ENCODE measurements around the gene TSEN2. TPM values are rescaled to one million over a fixed set of nuclear protein-coding genes. Genes with fewer than 3 reads are reported as not detected.

Gene TSEN2
- total and polyA plus RNA-seq, 9 of the 15 experiments (the other 6 are each of a cell fraction or from before 2014, with no cell fraction given): 38.5 to 76.3 (median 46.6) TPM

DNA sequence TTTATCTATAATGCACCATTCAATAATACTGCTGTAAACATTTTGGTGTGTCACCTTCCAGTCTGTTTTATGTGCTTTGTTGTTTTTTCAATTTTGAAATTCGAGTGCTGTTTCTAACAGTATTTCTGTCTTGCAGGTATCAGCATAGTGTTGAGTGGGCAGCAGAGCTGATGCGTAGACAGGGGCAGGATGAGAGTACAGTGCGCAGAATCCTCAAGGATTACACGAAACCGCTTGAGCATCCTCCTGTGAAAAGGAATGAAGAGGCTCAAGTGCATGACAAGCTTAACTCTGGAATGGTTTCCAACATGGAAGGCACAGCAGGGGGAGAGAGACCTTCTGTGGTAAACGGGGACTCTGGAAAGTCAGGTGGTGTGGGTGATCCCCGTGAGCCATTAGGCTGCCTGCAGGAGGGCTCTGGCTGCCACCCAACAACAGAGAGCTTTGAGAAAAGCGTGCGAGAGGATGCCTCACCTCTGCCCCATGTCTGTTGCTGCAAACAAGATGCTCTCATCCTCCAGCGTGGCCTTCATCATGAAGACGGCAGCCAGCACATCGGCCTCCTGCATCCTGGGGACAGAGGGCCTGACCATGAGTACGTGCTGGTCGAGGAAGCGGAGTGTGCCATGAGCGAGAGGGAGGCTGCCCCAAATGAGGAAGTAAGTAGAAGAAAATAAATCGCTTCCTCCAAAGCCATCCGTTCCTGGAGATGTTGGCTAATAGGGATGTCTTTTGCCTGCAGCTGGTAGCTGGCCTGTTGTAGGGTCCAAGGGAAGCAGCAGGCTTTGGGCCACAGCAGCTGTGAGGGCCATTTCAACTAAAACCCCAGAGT is 19.1 kb downstream of the TSEN2 start:
- BruUV-seq (replicated peaks): no TSS peak
- no peak for TF ChIP-seq FOXJ3 (CRISPR knock-in tag; IDR thresholded peaks at IDR 0.05)
- TF ChIP-seq TBL1XR1 (IDR thresholded peaks at IDR 0.05; ENCODE audit: low read length in 2 of 2): no peak
- no peak for TF ChIP-seq GTF2F1 (IDR thresholded peaks at IDR 0.05; ENCODE audit: low read depth, low read length)
- no peak for TF ChIP-seq RBBP5 (IDR thresholded peaks at IDR 0.05; ENCODE audit: borderline replicate concordance, insufficient read depth, low read length, poor library complexity, severe bottlenecking)
- TF ChIP-seq MYNN (IDR thresholded peaks at IDR 0.05): no peak
- TF ChIP-seq MYNN (CRISPR knock-in tag; IDR thresholded peaks at IDR 0.05): no peak
- TF ChIP-seq ZNF217 (CRISPR knock-in tag; IDR thresholded peaks at IDR 0.05): no peak
- TF ChIP-seq ETV6 (IDR thresholded peaks at IDR 0.05; ENCODE audit: borderline replicate concordance in 1 of 2, low read depth in 2 of 2, low read length in 1 of 2): no peak
- no peak for TF ChIP-seq ETV6 (CRISPR knock-in tag; IDR thresholded peaks at IDR 0.05; ENCODE audit: borderline replicate concordance)
- H3K9me3 ChIP-seq (replicated peaks; ENCODE audit: control insufficient read depth, insufficient read depth, low read depth, low read length): no peaks in the 10 kb centered on the region
- H3K4me3 ChIP-seq: no peak overlapping the region
- FAIRE-seq (no peak), ATAC-seq (no peak), DNase-seq (ENCODE audit: extremely low read depth in 1 of 4, low spot score in 3 of 4) (no peak)
- in situ Hi-C loops (cut with MboI) (no loop called here), intact Hi-C loops (cut with micrococcal nuclease) (no loop called here)
- no peak overlapping the region for H2AFZ ChIP-seq (ENCODE audit: low read depth, low read length)
- no peaks in the 10 kb centered on the region for H3K27me3 ChIP-seq (ENCODE audit: control insufficient read depth in 2 of 2, insufficient read depth in 2 of 2, low read length in 2 of 2)
- H3K4me2 ChIP-seq (ENCODE audit: insufficient read depth, low read length): no peak overlapping the region
- no peaks in the 10 kb centered on the region for H3K79me2 ChIP-seq (ENCODE audit: control insufficient read depth, insufficient read depth, low read length)
- CTCF ChIA-PET (ENCODE audit: low intra/inter-chr PET ratio): no interaction called here
- H3K36me3 ChIP-seq (ENCODE audit: control insufficient read depth, insufficient read depth, low read length): peaks cover 91% of the 10 kb centered on the region
- 93% methylated on average over 18 of the region's 18 CpGs for WGBS (ENCODE audit: insufficient coverage, low coverage, missing lambda C conversion rate)
- H4K20me1 ChIP-seq (replicated peaks; ENCODE audit: control insufficient read depth, insufficient read depth, low read length): no peaks in the 10 kb centered on the region; the same call in 1 of the 2 replicates
- no peaks in the 10 kb centered on the region for H3K9me1 ChIP-seq (ENCODE audit: control insufficient read depth, insufficient read depth, low read length)
- no peak overlapping the region for H3K27ac ChIP-seq (ENCODE audit: extremely low read depth, low read depth, low read length)
- H3K9ac ChIP-seq (ENCODE audit: insufficient read depth in 1 of 2, low read depth in 2 of 2, low read length in 2 of 2): no peak overlapping the region
- H3K4me1 ChIP-seq (replicated peaks in 1 of 2; ENCODE audit: control insufficient read depth in 2 of 2, insufficient read depth in 2 of 2, low read length in 2 of 2): no peaks in the 10 kb centered on the region; a peak in 1 of 5 replicates
- POLR2A ChIA-PET: interaction anchor here (0.7 to 0.9 kb wide), 3 partner anchors 11 to 52 kb away, joined by 3 to 4 read pairs (median 3); partner anchors contain the start of gene TSEN2

Measured in K562 (cell line).